Measurements from ENCODE around the gene OR6B2.

OR6B2 gene

DNA sequence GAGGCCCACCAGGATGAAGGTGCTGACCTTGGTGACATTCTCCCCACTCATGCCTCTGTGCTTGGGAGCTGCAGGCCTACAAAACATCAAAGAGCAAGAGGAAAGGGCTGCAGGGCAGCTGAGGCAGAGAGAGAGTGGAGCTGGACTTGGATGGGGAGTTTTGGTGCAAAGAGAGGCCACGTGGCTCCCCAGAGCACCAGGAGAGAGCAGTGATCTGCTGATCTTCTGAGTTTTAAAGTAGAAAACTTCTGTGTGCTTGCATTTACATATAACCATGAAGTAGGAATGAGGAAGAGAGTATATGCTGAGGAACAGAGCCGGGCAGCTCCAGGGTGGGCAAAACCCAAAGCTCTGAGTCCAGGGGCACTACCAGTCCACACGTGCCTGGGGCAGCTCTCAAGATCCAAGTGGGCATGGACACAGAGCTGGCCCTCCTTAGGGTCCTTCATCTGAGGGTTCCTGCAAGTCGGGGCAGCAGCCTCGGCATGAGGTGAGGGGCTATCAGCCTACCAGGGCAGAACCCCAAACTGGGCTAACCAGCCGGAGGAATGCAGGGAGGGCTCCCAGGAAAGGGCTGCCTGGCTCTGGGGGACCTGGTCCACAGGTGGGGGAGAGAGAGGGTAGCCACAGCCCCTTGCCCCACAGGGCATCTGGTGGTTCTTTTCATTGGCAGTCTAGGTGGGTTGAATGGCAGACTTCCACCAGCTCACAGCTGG lies at the start of gene OR6B2:
Gene OR6B2, minus strand, starts transcription at position 51 of the 716 bp plus-strand sequence. Its CDS starts 0 bp downstream, at position 51.
- Histone ChIP-seq H4K20me1 (ENCODE audit: insufficient read depth) (no peaks in the 10 kb centered on the region), H3K36me3 (ENCODE audit: insufficient read depth) (no peaks in the 10 kb centered on the region), H3K27me3 (ENCODE audit: insufficient read depth, low read depth) (peaks cover 9% of the 10 kb centered on the region; the same call in 1 of the 2 replicates), H2AFZ (ENCODE audit: low read depth) (no peak within 1 kb of the TSS), H3K4me3 (IDR thresholded peaks at IDR 0.05; ENCODE audit: insufficient read depth, low read depth, low read length) (no peak within 1 kb of the TSS), H3K4me2 (no peak within 1 kb of the TSS), H3K79me2 (ENCODE audit: insufficient read depth, low read depth) (no peaks in the 10 kb centered on the region), H3K9ac (no peak within 1 kb of the TSS), H3K4me1 (ENCODE audit: low read depth, poor library complexity, severe bottlenecking) (no peaks in the 10 kb centered on the region), H3K27ac (no peak within 1 kb of the TSS)
- TF ChIP-seq, protein P1, sequence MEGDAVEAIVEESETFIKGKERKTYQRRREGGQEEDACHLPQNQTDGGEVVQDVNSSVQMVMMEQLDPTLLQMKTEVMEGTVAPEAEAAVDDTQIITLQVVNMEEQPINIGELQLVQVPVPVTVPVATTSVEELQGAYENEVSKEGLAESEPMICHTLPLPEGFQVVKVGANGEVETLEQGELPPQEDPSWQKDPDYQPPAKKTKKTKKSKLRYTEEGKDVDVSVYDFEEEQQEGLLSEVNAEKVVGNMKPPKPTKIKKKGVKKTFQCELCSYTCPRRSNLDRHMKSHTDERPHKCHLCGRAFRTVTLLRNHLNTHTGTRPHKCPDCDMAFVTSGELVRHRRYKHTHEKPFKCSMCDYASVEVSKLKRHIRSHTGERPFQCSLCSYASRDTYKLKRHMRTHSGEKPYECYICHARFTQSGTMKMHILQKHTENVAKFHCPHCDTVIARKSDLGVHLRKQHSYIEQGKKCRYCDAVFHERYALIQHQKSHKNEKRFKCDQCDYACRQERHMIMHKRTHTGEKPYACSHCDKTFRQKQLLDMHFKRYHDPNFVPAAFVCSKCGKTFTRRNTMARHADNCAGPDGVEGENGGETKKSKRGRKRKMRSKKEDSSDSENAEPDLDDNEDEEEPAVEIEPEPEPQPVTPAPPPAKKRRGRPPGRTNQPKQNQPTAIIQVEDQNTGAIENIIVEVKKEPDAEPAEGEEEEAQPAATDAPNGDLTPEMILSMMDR (conservative IDR thresholded peaks at IDR 0.05; ENCODE audit: low read depth, low read length) = no peak

DNA sequence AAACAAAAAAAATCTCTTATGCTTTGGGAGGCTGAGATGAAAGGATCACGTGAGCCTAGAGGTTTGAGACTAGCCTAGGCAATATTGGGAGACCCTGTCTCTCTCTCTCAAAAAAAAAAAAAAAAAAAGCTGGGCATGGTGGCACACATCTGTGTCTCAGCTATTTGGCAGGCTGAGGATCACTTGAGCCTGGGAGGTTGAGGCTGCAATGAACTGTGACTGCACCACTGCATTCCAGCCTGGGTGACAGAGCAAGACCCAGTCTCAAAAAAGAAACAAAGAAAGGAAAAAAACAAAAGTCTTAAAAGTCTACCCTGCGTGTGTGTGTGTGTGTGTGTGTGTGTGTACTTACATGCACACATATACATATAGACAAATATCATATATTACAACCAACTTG lies 48.4 kb upstream of the OR6B2 start:
- no peak overlapping the region for H2AFZ ChIP-seq (ENCODE audit: low read depth)
- no peak overlapping the region for H3K27ac ChIP-seq
- H3K4me1 ChIP-seq (ENCODE audit: low read depth, poor library complexity, severe bottlenecking) = no peaks in the 10 kb centered on the region
- no peaks in the 10 kb centered on the region for H3K79me2 ChIP-seq (ENCODE audit: insufficient read depth, low read depth)
- H4K20me1 ChIP-seq (ENCODE audit: insufficient read depth) = no peaks in the 10 kb centered on the region
- no peak overlapping the region for H3K4me2 ChIP-seq
- H3K27me3 ChIP-seq (ENCODE audit: insufficient read depth, low read depth) = no peaks in the 10 kb centered on the region
- no peaks in the 10 kb centered on the region for H3K36me3 ChIP-seq (ENCODE audit: insufficient read depth)
- no peak overlapping the region for H3K9ac ChIP-seq
- H3K4me3 ChIP-seq (IDR thresholded peaks at IDR 0.05; ENCODE audit: insufficient read depth, low read depth, low read length) = no peak overlapping the region
- TF ChIP-seq, protein P1 (conservative IDR thresholded peaks at IDR 0.05; ENCODE audit: low read depth, low read length) = no peak

DNA sequence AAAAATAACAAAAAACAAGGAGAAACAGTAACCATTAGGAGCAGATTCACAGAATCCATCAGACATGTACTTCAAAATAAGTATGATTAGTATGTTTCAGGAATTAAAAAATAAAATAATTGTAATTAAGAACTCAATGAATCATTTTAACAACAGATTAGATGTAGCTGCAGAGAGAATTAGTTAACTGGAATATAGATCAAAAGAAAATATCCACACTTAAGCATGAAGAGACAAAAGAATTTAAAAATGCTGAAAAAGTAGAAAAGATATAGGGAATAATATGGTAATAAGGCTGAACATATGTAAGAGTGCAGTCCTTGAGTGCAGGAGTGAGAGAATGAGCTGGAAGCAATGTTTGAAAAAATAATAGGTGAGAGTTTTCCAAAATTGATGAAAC lies 47.2 kb upstream of the OR6B2 start:
- Histone ChIP-seq H3K79me2 (ENCODE audit: insufficient read depth, low read depth) (no peaks in the 10 kb centered on the region), H3K27ac (no peak overlapping the region), H4K20me1 (ENCODE audit: insufficient read depth) (no peaks in the 10 kb centered on the region), H3K36me3 (ENCODE audit: insufficient read depth) (no peaks in the 10 kb centered on the region), H3K9ac (no peak overlapping the region), H3K4me2 (no peak overlapping the region), H3K4me1 (ENCODE audit: low read depth, poor library complexity, severe bottlenecking) (no peaks in the 10 kb centered on the region), H3K4me3 (IDR thresholded peaks at IDR 0.05; ENCODE audit: insufficient read depth, low read depth, low read length) (no peak overlapping the region), H3K27me3 (ENCODE audit: insufficient read depth, low read depth) (no peaks in the 10 kb centered on the region), H2AFZ (ENCODE audit: low read depth) (no peak overlapping the region)
- TF ChIP-seq, protein P1 (conservative IDR thresholded peaks at IDR 0.05; ENCODE audit: low read depth, low read length) = no peak

DNA sequence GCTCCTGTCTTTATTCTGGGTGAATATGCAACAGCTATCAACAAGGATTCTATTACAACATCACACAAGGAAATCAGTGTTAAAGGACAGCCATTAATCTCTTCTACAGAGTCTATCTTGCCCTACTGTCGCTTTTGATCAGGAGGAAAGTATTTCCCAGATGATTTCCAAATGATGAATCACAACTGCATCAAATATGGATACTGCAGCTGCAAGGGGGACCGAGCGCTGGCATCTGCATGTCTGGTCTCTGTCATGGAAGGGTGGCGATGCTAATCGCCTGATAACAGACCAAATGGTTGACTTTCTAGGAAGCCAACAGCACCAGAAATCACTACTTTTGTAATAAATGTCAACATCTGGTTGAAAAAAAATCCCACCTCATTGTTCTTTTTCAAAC lies 44.3 kb upstream of the OR6B2 start:
- Histone ChIP-seq H3K4me3 (IDR thresholded peaks at IDR 0.05; ENCODE audit: insufficient read depth, low read depth, low read length) (no peak overlapping the region), H3K79me2 (ENCODE audit: insufficient read depth, low read depth) (no peaks in the 10 kb centered on the region), H3K27ac (no peak overlapping the region), H2AFZ (ENCODE audit: low read depth) (no peak overlapping the region), H3K4me2 (no peak overlapping the region), H3K9ac (no peak overlapping the region), H3K27me3 (ENCODE audit: insufficient read depth, low read depth) (no peaks in the 10 kb centered on the region), H3K4me1 (ENCODE audit: low read depth, poor library complexity, severe bottlenecking) (no peaks in the 10 kb centered on the region), H4K20me1 (ENCODE audit: insufficient read depth) (no peaks in the 10 kb centered on the region), H3K36me3 (ENCODE audit: insufficient read depth) (no peaks in the 10 kb centered on the region)
- TF ChIP-seq, protein P1 (conservative IDR thresholded peaks at IDR 0.05; ENCODE audit: low read depth, low read length) = no peak

Data from KMS-11 (cell line).